Stimulated activated CD8-positive, alpha-beta memory T cell treated with anti-CD3 and anti-CD28 coated beads, Interleukin-2, amount 100 ng/mL, for 1 hour (primary cell): Measurements from ENCODE around the gene CACNB1.
A peak's percentile ranks its signal among the peaks of the same experiment; 100 is the strongest.
"Not testable (repeated sequence)": the region's sequence is repeated elsewhere in the genome, so short reads cannot be mapped to it uniquely, and the experiment has no call there.

Source experiments
- DNase-seq, 2 donors: peaks; one replicate each; pipeline ENCODE4 v3.0.0-alpha.2; 2020; ENCODE audit warnings: low read depth in 2 of 2

The CACNB1 gene

DNA sequence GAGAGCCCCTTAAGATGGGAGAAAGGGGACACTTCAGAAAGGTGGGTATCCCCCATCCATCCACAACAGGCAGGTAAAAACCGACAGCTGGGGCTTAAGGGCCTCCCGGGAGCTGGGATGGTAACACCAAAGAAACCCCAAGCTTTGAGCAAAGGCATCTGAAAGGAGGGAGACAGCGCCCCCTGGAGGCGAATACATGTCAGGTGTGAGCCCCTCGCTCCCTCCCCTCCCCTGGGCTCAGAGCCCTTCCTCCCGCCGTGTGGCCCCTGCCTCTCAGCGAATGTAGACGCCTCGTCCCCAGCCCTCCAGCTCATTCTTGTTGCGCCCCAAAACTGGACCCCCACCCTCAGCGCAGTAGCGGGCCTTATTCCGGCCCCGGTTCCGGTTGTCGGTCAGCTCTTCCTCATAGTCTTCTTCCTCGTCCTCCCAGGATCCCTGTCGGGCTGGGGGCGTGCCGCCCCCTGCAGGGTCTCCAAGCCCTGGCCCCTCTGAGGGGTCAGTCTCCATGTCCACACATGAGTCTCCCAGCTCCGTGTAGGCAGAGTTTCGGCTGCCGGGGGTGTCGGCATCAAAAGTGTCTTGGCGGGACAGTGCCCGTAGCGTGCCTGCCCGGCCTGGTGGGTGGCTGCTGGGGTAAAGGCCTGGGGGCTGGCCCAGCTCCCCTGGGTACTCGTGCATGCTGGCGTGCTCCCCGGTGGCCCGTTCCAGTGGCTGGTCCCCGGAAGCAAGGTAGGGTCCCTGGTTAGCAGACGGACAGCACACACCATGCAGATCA is 22.4 kb downstream of the CACNB1 start:
- peak; percentile 55 to 70 for DNase-seq

DNA sequence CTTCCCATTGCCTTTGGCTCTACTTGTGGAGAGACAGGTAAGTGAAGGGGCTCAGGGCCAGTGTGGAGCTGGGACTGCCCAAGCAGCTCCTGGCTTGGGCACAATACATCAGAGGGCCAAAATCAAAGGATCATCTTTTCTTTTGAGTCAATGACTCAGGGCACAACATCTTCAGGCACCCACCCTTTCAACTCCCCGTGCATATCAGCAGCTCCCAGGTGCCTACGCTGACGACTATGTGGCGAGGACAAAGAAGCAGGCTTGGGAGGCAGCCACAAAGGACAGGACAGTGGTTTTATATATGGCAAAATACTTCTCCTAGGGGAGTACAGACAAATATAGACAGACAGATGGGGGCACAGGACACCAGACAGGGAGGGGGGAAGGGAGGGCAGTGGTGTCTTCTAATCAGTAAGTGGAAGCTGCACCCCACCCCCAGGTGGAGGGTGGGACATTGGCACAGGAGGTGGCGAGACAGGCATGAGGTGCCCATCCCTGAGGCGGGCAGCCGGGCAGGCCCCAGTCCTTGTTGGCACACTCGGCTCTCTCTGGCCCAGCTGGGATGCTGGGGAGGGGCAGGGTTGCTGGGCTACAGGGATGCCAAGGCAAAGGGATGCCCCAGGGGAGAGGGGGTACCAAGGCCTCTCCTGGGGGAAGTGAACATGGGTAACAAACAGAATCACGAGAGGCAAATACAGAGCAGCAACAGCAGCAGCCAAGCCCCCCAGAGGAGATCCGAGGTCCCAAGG is 23.8 kb downstream of the CACNB1 start:
- no peak for DNase-seq

DNA sequence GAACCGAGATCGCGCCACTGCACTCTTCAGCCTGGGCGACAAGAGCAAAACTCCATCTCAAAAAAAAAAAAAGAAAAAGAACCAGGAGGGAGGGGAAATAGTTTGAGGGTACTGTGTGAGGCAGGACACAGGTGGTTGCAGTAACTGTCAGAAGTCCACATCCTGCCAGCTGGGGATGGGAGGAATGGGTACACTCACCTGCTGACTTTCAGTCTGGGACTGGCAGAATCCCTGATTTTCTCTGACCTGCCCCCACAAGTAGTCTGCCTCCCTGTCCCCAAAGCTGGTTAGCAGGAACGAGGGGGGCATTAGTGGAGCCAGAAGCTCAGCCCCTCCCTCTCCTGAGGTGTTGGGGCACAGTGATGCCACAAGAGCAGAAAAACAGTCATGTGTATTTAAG is 24.4 kb downstream of the CACNB1 start:
- no peak for DNase-seq

DNA sequence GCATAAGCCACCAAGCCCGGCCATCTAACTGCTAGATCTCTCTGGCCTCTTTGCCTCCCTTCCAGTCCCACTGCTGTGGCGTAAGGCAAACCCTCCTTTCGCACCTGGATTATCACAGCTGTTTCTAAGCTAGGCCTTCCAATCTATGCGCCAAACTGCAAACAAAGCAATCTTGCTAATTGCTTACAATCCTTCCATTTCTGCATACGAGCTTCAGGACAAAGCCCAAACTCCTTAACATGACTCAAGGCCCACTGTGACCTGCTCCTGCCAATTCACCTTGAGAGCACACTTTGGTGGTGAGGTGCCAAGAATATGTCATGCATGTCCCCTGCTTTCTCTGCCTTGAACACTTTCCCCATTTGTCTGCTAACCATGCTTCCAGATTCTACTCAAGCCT is 25.5 kb downstream of the CACNB1 start:
- DNase-seq, result no peak

DNA sequence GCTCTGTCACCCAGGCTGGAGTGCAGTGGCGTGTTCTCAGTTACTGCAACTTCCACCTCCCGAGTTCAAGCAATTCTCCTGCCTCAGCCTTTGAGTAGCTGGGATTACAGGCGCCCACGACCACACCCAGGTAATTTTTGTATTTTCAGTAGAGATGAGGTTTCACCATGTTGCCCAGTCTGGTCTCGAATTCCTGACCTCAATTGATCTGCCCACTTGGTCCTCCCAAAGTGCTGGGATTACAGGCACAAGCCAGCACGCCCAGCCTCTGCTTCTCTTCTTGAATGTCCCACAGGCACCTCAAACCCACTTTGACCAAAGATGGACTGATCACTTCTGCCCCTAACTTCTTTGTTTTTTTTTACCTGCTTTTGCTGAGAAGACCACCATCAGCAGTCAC is 26.9 kb downstream of the CACNB1 start:
- DNase-seq, result no peak

DNA sequence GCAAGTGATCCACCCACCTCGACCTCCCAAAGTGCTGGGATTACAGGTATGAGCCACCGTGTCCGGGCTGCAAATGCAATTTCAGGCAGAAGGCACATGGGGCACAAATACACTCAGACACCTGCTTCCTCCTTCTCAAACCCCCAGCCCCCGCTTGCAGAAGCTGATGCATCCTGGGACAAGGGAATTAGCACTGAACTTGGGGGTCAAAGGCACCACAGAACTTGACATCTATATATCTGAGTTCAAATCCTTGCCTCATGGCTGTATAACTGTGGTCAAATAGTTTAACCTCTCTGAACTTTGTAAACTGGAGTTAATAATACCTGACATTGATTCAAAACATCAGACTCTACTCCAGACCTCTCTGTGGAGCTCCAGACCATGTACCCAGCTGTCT is 27.4 kb downstream of the CACNB1 start:
- DNase-seq, result no peak

DNA sequence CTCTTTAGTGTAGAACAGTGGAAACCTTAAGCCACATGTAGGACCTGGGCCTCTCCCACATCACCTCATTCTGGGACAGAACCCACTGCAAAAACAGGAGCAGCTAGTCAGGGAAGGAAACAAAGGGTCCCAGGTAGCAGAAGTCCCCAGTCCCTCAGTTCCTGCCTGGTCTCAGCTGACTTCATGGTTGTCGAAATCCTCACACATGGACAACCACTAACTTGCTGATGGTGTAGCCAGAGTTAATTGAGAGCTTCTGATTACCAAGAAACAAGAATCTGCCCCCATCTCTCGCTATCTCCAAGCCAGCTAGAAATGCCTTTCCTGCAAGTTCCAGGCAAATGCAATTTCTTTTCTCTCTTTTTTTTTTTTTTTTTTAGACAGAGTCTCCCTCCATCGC is 28.0 kb downstream of the CACNB1 start:
- no peak for DNase-seq

DNA sequence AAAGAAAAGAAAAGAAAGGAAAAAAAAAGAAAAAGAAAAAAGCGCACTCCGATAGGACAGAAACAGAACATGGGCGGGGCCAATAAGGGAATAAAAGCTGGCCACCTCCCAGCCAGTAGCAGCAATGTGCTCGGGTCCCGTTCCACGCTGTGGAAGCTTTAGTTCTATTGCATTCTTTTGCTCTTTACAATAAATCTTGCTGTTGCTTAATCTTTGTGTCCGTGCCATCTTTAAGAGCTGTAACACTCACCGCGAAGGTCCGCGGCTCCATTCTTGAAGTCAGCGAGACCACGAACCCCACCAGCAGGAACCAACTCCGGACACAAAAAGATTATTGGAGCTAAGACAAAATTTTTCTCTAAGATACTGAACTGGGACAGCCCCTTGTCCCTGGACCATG is 28.4 kb downstream of the CACNB1 start:
- DNase-seq, result no peak

DNA sequence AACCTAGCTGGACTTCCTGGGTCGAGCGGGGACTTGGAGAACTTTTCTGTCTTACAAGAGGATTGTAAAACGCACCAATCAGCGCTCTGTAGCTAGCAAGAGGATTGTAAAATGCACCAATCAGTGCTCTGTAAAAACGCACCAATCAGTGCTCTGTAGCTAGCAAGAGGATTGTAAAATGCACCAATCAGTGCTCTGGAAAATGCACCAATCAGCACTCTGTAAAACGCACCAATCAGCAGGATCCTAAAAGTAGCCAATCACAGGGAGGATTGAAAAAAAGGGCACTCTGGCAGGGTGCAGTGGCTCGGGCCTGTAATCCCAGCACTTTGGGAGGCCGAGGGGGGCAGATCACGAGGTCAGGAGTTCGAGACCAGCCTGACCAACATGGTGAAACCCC is 29.0 kb downstream of the CACNB1 start:
- not testable (repeated sequence) for DNase-seq

DNA sequence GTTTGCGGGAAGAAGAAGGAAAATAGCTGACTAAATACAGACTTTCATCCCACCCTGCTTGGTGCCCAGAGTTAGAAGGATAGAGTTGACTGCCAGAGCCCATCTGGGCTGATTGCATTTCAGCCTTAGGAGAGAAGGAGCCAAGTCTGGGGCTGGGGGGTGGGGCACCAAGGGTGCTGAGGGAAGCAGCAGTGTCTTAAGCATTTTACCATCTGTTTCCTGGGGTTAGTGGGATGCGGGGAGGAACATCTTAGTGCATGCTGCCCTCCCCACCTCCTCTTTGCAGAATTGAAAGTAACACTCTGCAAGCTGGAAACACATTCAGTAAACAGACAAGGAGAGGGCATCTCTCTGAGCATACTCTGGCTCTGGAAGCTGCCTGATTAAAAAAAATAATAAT is 30.0 kb downstream of the CACNB1 start:
- DNase-seq, result no peak

DNA sequence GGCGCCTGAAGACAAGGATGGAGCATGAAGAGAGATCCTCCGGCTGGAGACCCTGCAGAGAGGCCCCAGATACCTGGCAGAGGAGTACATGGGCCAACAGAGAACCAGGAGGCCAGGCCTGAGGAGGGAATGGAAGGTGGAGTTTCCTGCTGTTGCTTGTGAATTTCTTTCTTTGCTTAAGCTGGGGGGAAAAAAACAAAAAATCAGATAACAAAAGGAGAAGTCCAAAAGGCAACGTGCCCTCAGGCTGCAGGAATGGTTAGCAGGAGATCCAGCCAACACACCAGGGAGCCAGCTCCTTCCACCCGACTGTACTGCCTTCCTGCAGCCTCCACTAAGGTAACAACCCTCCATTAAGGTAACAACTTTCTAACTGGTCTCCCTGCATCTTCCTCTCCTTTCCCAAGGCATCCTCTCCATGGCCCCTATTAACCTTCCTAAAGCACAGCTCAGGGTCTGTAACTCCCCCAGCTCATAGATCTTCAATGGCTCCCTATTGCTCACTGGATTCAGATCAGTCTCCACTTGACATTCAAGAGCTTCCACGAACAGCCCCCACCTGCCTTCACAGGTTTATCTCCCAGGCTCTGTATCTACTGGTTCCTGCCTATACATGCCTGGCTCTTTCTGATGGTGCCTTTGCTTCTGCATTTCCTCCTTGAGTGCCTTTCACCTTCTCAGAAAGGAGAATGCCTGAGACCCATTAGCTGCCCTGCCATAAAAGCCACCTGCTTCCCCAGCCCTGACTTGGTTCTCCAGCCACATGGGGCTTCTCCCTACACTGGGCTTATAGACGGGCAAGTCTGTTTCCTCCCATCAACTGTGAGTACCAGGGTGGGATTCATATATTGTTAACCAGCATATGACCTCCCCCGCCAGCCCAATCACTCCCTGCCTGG is 30.8 kb downstream of the CACNB1 start:
- DNase-seq, result no peak

DNA sequence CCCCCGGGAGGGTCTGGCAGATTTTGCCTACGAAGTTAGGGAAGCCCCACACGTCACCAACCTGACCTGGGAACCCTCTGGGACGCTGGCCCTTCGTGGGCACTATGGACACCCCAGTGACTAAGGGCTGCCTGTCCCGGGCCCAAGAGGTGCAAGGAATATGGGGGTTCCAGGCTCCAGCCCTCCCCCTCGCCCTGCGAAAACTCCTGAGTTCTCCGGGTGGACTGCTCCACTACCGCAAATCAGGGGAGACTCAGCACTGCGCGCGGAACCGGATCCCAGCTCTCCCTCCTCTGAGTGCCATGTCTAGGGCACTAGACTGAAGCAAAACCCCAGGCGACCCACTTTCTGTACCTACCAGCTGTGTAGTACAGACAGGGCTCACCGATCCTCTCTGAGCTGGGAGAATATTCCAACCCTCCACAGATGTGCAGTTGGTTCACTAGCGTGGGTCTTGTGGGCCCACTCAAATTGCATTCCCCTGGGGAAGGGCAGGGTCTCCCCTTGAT is 31.6 kb downstream of the CACNB1 start, which contains the start of gene ARL5C:
ARL5C (minus strand) TSS at position 321 of the 509 bp plus-strand sequence. CDS start 401 bp downstream, outside the sequence.
- no peak for DNase-seq

DNA sequence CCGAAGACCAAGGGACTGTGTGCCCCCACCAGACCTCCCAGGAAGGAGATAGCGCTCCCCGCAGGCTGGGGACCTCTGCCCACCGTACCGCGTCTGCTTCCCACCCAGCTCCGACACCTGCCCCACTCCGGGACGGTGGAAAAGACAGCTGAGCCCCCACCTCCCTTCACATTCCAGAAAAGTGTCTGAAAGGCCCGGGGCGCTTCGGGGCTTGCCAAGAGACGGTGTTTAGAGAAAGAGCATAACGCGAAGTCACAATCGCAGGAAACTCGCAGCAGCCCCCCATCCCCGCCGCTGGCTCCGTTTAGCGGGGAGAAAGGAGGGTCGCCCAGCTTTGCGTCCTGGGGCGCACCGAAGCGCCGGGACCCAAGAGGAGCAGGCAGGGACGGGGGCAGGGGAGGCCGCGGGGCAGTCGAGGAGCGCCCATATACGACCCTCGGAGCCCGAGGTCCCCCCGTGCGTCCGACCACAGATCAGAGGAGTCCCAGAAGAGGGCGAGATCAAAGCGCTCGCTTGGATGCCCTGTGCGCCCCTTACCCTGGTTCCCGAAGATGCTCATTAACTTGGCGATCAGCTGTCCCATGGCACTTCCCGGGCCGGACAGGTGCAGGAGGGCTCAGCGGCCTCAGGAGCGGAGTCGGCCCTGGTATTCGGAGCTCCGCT is 32.2 kb downstream of the CACNB1 start:
- DNase-seq, result no peak

DNA sequence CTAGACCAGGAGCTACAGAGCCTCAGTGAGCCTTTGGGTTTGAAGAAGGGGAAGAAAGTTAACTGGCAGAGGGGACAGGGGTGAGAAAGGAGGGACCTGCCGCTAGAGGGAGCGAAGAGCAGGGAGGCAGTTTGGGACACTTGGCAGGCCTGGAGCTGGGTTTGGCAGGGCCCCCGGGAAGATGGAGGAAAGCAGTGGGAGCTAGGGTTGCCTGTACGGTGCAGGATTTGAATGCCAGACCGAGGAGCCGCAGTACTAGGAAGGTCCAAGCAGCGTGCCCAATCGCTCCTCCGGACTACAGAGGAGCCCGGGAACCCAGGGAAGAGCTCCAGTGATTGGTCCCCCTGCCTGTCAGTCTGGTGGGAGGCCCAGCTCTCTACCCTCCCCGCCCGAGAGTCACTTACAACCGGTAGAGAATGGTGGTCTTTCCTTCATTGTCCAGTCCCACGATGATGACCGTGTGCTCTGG is 32.8 kb downstream of the CACNB1 start:
- peak; percentile 42 to 55 for DNase-seq

DNA sequence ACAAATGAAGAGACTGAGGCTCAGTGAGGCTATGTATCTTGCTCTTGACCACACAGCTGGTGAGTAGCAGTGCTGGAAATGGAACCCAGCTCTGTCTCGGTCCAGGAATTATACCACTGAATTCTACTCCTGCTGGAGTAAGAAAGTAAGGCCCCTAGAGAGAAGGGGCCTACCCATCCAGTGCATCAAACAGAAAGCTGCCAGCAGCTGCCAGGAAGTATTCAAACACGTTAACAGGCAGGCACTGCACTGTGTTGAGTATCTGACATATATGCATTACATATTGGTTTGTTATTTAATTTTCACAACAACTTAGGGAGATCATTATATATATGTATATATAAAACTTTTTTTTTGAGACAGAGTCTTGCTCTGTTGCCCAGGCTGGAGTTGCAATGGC is 35.5 kb downstream of the CACNB1 start:
- no peak for DNase-seq

DNA sequence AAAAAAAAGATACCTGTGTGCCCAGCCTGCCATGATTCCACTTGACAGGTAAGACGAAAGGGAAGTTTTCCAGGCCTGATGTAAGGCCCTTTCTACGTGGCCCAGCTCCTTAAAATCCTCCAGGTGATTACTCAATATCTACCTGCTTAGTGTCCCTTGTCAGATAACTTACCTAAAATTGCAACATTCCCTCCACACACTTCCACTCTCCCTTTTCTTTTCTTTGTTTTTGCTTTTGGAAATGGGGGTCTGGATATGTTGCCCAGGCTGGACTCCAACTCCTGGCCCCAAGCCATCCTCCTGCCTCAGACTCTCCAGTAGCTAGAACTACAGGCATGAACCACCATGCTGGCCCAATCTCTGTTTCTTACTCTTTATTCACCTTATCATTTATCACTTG is 38.8 kb downstream of the CACNB1 start:
- no peak for DNase-seq

DNA sequence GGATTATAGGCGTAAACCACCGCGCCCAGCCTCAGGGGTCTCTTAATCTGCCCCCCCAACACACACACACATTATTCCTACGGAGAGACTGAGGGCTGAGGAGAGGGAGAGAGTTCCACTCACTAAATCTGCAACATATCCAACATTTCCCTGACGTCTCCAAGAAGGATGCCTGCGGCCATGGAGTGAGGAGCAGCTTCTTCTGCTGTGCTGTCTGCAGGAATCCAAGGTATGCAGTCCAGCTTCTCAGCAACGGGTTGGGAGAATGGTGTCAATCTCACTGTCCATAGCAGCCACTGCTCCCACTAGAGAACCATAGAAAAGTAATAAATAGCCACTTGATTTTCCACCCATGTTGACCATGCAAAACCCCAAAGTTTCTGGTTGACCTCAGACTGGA is 41.0 kb downstream of the CACNB1 start:
- no peak for DNase-seq

DNA sequence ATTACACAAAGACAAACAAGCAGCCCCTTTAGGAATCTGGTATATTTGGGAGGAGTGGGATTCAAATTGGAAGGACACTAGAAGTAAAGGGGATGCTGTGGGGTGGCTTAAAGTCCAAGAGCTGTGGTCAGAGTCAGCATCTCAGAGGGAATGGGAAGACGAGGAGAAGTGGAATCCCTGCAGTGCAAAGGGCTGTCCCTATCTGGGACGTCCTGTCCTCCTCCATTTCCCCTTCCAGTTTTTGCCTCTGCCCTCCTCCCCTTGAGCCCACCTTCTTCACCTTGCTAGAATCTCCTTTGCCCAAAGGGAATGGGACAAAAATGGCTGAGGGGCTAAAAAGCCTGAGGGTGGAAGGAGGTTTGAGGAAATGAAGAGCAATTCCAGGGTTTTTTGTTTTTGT is 41.8 kb downstream of the CACNB1 start:
- DNase-seq, result no peak

DNA sequence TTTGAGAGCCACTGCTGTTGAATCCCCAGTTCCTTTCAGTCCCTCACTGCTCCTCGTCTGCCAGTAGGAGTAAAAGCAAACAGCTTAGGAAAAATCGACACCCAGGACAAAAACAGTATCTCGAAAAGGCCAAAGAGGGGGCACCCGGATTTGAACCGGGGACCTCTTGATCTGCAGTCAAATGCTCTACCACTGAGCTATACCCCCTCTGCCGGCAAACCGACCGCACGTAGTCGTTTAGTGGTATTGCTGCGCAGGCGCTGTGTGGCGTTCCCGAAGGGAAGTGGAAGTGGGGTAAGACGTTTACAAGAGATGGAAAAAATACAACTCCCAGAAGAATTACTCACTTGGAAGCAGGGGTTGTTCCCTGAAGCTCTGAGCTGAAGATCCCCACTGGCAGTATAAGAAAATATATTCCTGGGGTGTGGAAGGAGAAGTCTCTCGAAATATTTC is 43.8 kb downstream of the CACNB1 start:
- DNase-seq, result peak; percentile 89 to 90

DNA sequence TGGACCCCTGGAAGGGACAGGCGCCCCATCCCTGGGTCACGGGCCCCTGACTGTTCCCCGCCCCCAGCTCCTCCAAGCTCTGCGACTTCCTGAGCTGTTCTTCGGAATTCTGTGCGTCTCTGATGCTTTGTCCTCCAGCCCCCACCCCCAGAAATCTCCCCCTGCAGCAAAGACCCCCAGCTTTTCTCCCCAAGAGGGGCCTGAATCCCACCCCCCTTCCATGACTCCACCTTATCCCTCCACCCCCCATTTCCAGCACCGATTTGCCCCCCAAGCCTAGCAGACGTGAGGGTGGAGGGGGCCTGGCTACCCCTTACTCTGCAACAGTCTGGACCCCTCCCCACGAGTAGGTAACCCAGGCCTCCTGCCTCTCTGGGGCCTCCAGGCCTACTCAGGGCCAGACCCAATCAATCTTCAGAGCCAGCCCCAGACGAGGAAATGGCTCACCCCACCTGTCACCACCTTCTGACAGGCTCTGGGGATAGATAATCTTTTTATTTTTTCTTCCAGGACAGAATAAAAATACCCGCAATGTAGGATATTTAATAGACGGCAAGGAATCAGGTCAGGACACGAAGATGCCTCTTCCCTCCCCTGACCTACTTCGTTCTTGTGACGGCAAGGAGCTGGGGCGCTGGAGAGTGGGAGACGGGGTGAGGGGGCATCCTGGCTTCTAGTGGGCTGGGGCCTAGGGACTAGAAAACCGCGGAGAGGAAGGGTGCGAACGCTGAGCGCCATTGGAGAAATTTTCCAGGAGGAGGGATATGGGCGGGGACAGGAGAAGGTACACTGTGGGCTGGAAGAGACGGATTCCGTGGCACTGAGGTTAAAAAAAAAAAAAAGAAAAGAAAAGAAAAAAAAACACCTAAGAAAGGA is 45.3 kb downstream of the CACNB1 start:
- no peak for DNase-seq
